ENCODE measurements around the gene HTRA1. TPM values are rescaled to one million over a fixed set of nuclear protein-coding genes. Genes with fewer than 3 reads are reported as not detected.

The HTRA1 gene
- total RNA-seq, 1 donor from 2014 or later = 104 TPM

GRCh38 chr10:122505011-122505410 lies 43.7 kb downstream of the HTRA1 start:
- intact Hi-C loops (cut with DNase I) = no loop called here
- no peak for DNase-seq (ENCODE audit: low spot score)

- DNase-seq (ENCODE audit: low spot score) = no peak
- intact Hi-C loops (cut with DNase I) = no loop called here
These were observed 44.7 kb downstream of the HTRA1 start for GRCh38 chr10:122505885-122506645.

GRCh38 chr10:122507616-122508015 lies 46.3 kb downstream of the HTRA1 start:
- intact Hi-C loops (cut with DNase I) = no loop called here
- DNase-seq (ENCODE audit: low spot score) = no peak

GRCh38 chr10:122508021-122508420 lies 46.7 kb downstream of the HTRA1 start:
- intact Hi-C loops (cut with DNase I) = no loop called here
- DNase-seq (ENCODE audit: low spot score) = no peak

GRCh38 chr10:122509323-122509722 lies 48.0 kb downstream of the HTRA1 start:
- DNase-seq (ENCODE audit: low spot score) = no peak
- intact Hi-C loops (cut with DNase I) = no loop called here

- intact Hi-C loops (cut with DNase I) = no loop called here
- DNase-seq (ENCODE audit: low spot score) = no peak
These were observed 49.0 kb downstream of the HTRA1 start for GRCh38 chr10:122510326-122510725.

- DNase-seq (ENCODE audit: low spot score) = no peak
- intact Hi-C loops (cut with DNase I) = no loop called here
These were observed 49.4 kb downstream of the HTRA1 start for GRCh38 chr10:122510736-122511135.

- intact Hi-C loops (cut with DNase I) = no loop called here
- DNase-seq (ENCODE audit: low spot score) = no peak
These were observed 51.7 kb downstream of the HTRA1 start for GRCh38 chr10:122513053-122513452.

GRCh38 chr10:122514045-122514840 lies 52.9 kb downstream of the HTRA1 start:
- intact Hi-C loops (cut with DNase I) = no loop called here
- DNase-seq (ENCODE audit: low spot score) = no peak

GRCh38 chr10:122515022-122515424 lies 53.7 kb downstream of the HTRA1 start:
- no peak for DNase-seq (ENCODE audit: low spot score)
- intact Hi-C loops (cut with DNase I) = no loop called here

- no peak for DNase-seq (ENCODE audit: low spot score)
- intact Hi-C loops (cut with DNase I) = no loop called here
These were observed 54.4 kb downstream of the HTRA1 start for GRCh38 chr10:122515588-122516231.

- intact Hi-C loops (cut with DNase I) = no loop called here
These were observed 55.4 kb downstream of the HTRA1 start for GRCh38 chr10:122516734-122517133.

GRCh38 chr10:122519144-122519543 lies 57.8 kb downstream of the HTRA1 start:
- DNase-seq (ENCODE audit: low spot score) = no peak
- intact Hi-C loops (cut with DNase I) = no loop called here

More at GRCh38 chr10:122516734-122517133, 55.4 kb downstream of the HTRA1 start:
- no peak for DNase-seq (ENCODE audit: low spot score)

- intact Hi-C loops (cut with DNase I) = loop anchor here (5.0 kb wide), 1 partner anchor 47 kb away; no protein-coding TSS in a partner anchor
- no peak for DNase-seq (ENCODE audit: low spot score)
These were observed 58.5 kb downstream of the HTRA1 start for GRCh38 chr10:122519873-122520272.

GRCh38 chr10:122521011-122521410 lies 59.7 kb downstream of the HTRA1 start:
- intact Hi-C loops (cut with DNase I) = loop anchor here (5.0 kb wide), 1 partner anchor 46 kb away; no protein-coding TSS in a partner anchor
- DNase-seq (ENCODE audit: low spot score) = no peak

- no peak for DNase-seq (ENCODE audit: low spot score)
- intact Hi-C loops (cut with DNase I) = loop anchor here (5.0 kb wide), 1 partner anchor 42 kb away; no protein-coding TSS in a partner anchor
These were observed 63.5 kb downstream of the HTRA1 start for GRCh38 chr10:122524811-122525210.

- intact Hi-C loops (cut with DNase I) = no loop called here
- no peak for DNase-seq (ENCODE audit: low spot score)
These were observed 64.4 kb downstream of the HTRA1 start for GRCh38 chr10:122525788-122526187.

- intact Hi-C loops (cut with DNase I) = no loop called here
- no peak for DNase-seq (ENCODE audit: low spot score)
These were observed 65.5 kb downstream of the HTRA1 start for GRCh38 chr10:122526892-122527291.

- intact Hi-C loops (cut with DNase I) = no loop called here
These were observed 68.8 kb downstream of the HTRA1 start for GRCh38 chr10:122530177-122530576.

GRCh38 chr10:122531261-122531660 lies 69.9 kb downstream of the HTRA1 start:
- DNase-seq (ENCODE audit: low spot score) = no peak
- intact Hi-C loops (cut with DNase I) = no loop called here

More at GRCh38 chr10:122530177-122530576, 68.8 kb downstream of the HTRA1 start:
- DNase-seq (ENCODE audit: low spot score) = no peak

Measured in cardiac septum (tissue), 1 donor.